DOHH2 (cell line): ENCODE measurements around the gene NCOA5.

Source experiments
- CTCF ChIP-seq: fragments of 200-600 bp; sonication (generic); IDR thresholded peaks from one replicate; pipeline ENCODE4 v1.5.1; 2014; ENCODE audit warnings: antibody characterized with exemption, mild to moderate bottlenecking, low read depth, low read length; ENCODE audit not compliant: poor library complexity, severe bottlenecking
- EZH2phosphoT487 ChIP-seq: fragments of 200-600 bp; sonication (generic); IDR thresholded peaks from 2 replicates; pipeline ENCODE4 v1.6.1; 2017; ENCODE audit warnings: borderline replicate concordance, mild to moderate bottlenecking, antibody characterized with exemption, low read length, moderate library complexity, mixed read lengths

- peak; percentile 97 for TF ChIP-seq CTCF
- TF ChIP-seq EZH2phosphoT487 = no peak
Observed at GRCh38 chr20:46013829-46014516, 75.8 kb downstream of the NCOA5 start.
